CD4-positive, alpha-beta T cell (primary cell): ENCODE results near the gene CACNA1D. TPM values are rescaled to one million over a fixed set of nuclear protein-coding genes. Genes with fewer than 3 reads are reported as not detected.

Source experiments
- ATAC-seq: fragments of 200-7000 bp; cut with Tn5 transposase; one replicate; pipeline ENCODE4 v1.10.0; 2022; ENCODE audit warnings: mild to moderate bottlenecking; ENCODE audit not compliant: poor library complexity
- CTCF ChIA-PET: fragments of 350-600 bp; sonication (Branson Sonifier 250); formaldehyde crosslinking; loops from one replicate; lab custom pipeline; 2021; ENCODE audit warnings: antibody characterized with exemption, inconsistent platforms; lab: Charles Lee
- POLR2A ChIA-PET: fragments of 350-600 bp; sonication (Branson Sonifier 250); formaldehyde crosslinking; loops from one replicate; lab custom pipeline; 2021; ENCODE audit warnings: antibody characterized with exemption, inconsistent platforms; lab: Charles Lee
- DNase-seq, 14 experiments: peaks; one replicate each; pipeline ENCODE4 v3.0.0-alpha.2; 2013 to 2020; ENCODE audit warnings: mixed read lengths in 2 of 14
- H3K27ac ChIP-seq, 2 donors: one replicate each; pipeline versions ENCODE4 v1.5.1 to v1.7.0; 2013; ENCODE audit warnings: low read length in 2 of 2, low read depth in 1 of 2, mild to moderate bottlenecking in 1 of 2
- H3K27me3 ChIP-seq, 2 experiments: 1 replicate in 1 of 2; 2 replicates in 1 of 2; pipeline versions ENCODE4 v1.6.1 to v1.7.0; 2013; ENCODE audit warnings: low read length in 2 of 2, control low read depth in 1 of 2, mild to moderate bottlenecking in 1 of 2, moderate library complexity in 1 of 2; ENCODE audit not compliant: insufficient read depth in 2 of 2, control insufficient read depth in 1 of 2
- H3K36me3 ChIP-seq: one replicate; pipeline ENCODE4 v1.6.1; 2013; ENCODE audit warnings: low read length, control low read depth; ENCODE audit not compliant: insufficient read depth
- H3K4me1 ChIP-seq: one replicate; pipeline ENCODE4 v1.6.1; 2013; ENCODE audit warnings: low read length, control low read depth; ENCODE audit not compliant: insufficient read depth
- H3K4me3 ChIP-seq: one replicate; pipeline ENCODE4 v1.5.1; 2013; ENCODE audit warnings: mild to moderate bottlenecking, low read length, moderate library complexity
- H3K9me3 ChIP-seq, 2 experiments: 1 replicate in 1 of 2; 2 replicates in 1 of 2; pipeline versions ENCODE4 v1.6.1 to v1.7.0; 2013; ENCODE audit warnings: low read length in 2 of 2, mild to moderate bottlenecking in 2 of 2, control low read depth in 1 of 2, moderate library complexity in 1 of 2; ENCODE audit not compliant: control insufficient read depth in 1 of 2, insufficient read depth in 1 of 2
- H3K27ac Mint-ChIP-seq: one replicate; pipeline ENCODE4 v1.8.0; 2020; ENCODE audit warnings: mixed read lengths
- H3K27me3 Mint-ChIP-seq: one replicate; pipeline ENCODE4 v1.8.0; 2021; ENCODE audit warnings: mixed read lengths
- H3K36me3 Mint-ChIP-seq: one replicate; pipeline ENCODE4 v1.8.0; 2021; ENCODE audit warnings: low read depth, mixed read lengths
- H3K4me1 Mint-ChIP-seq: one replicate; pipeline ENCODE4 v1.8.0; 2021; ENCODE audit warnings: low read depth, mixed read lengths
- H3K4me3 Mint-ChIP-seq: one replicate; pipeline ENCODE4 v1.8.0; 2020; ENCODE audit warnings: mild to moderate bottlenecking, mixed read lengths
- H3K9me3 Mint-ChIP-seq: one replicate; pipeline ENCODE4 v1.8.0; 2020; ENCODE audit warnings: mixed read lengths
- CTCF ChIP-seq: fragments of 200-600 bp; IDR thresholded peaks from one replicate; pipeline ENCODE4 v1.8.0; 2022; ENCODE audit warnings: antibody characterized with exemption, mild to moderate bottlenecking
- intact Hi-C, 2 experiments: fragments of 100-400 bp; cut with DNase I in 1 of 2; cut with micrococcal nuclease in 1 of 2; formaldehyde crosslinking; loops; one replicate each; pipeline versions ENCODE4 v1.15.1 to v1.9.0; 2023 to 2025; cut with DNase I, micrococcal nuclease
- polyA plus RNA-seq, 2 donors: library from polyadenylated mRNA; unstranded; fragments of 120-200 nt; gene quantifications; one replicate each; pipeline ENCODE4 v1.2.1, GENCODE V29; 2013
- total RNA-seq, 174 experiments: library from RNA in 2 of 174; stranded (reverse) in 2 of 174; gene quantifications; one replicate each; pipeline ENCODE4 v1.2.3 and lab custom pipeline; 2021 to 2026

CACNA1D gene
- total RNA-seq = not detected
- polyA plus RNA-seq (2013, experiment 1 of 2) = 0.13 TPM
- polyA plus RNA-seq (2013, experiment 2 of 2) = 0.07 TPM
- 0 to 2.2 (median 0.12) reads per million in 172 experiments for total RNA-seq (lab: John Stamatoyannopoulos, UW)

- DNase-seq (no peak), ATAC-seq (no peak)
- H3K27ac Mint-ChIP-seq = no peak within 1 kb of the TSS
- CTCF ChIA-PET = no interaction called here
- no peaks in the 10 kb centered on the region for H3K9me3 Mint-ChIP-seq
- Histone ChIP-seq H3K27me3 (peaks cover 54 to 58% of the 10 kb centered on the region in 2 experiments), H3K36me3 (no peaks in the 10 kb centered on the region), H3K4me1 (peaks cover 10% of the 10 kb centered on the region), H3K4me3 (no peak within 1 kb of the TSS), H3K9me3 (peaks cover 0 to 10% of the 10 kb centered on the region in 2 experiments), H3K27ac (no peak within 1 kb of the TSS)
- intact Hi-C loops = loop anchor here in 1 of 2 experiments (10.0 kb wide), 1 partner anchor 199 kb away; no protein-coding TSS in a partner anchor
- H3K27me3 Mint-ChIP-seq = peaks cover 77% of the 10 kb centered on the region
- TF ChIP-seq CTCF = no peak
- POLR2A ChIA-PET = no interaction called here
- peak within 1 kb of the TSS; percentile 71 for H3K4me3 Mint-ChIP-seq
- H3K36me3 Mint-ChIP-seq = no peaks in the 10 kb centered on the region
- no peaks in the 10 kb centered on the region for H3K4me1 Mint-ChIP-seq
Observed at GRCh38 chr3:53493963-53494791, at the start of gene CACNA1D. Gene CACNA1D, plus strand, starts transcription at chr3:53494611. Its CDS starts 556 bp downstream, at chr3:53495167.

- H3K36me3 Mint-ChIP-seq = no peaks in the 10 kb centered on the region
- H3K27me3 ChIP-seq = peaks cover 4 to 5% of the 10 kb centered on the region in 2 experiments
- H3K27ac ChIP-seq = no peak overlapping the region
- no peaks in the 10 kb centered on the region for H3K9me3 Mint-ChIP-seq
- no peak for TF ChIP-seq CTCF
- H3K27ac Mint-ChIP-seq = no peak overlapping the region
- DNase-seq = no peak
- no peaks in the 10 kb centered on the region for H3K4me1 ChIP-seq
- intact Hi-C loops = no loop called here
- H3K4me3 Mint-ChIP-seq = no peak overlapping the region
- no peaks in the 10 kb centered on the region for H3K9me3 ChIP-seq
- peaks cover 30% of the 10 kb centered on the region for H3K27me3 Mint-ChIP-seq
- ChIA-PET CTCF (interaction anchor here (1.6 kb wide), 1 partner anchor 9 kb away, joined by 3 read pairs; no protein-coding TSS in a partner anchor), POLR2A (no interaction called here)
- H3K36me3 ChIP-seq = no peaks in the 10 kb centered on the region
- H3K4me1 Mint-ChIP-seq = no peaks in the 10 kb centered on the region
- ATAC-seq = no peak
- H3K4me3 ChIP-seq = no peak overlapping the region
Observed at GRCh38 chr3:53457068-53457467, 37.3 kb upstream of the CACNA1D start.

- Mint-ChIP-seq H3K4me1 (no peaks in the 10 kb centered on the region), H3K36me3 (no peaks in the 10 kb centered on the region), H3K4me3 (no peak overlapping the region), H3K27ac (no peak overlapping the region), H3K9me3 (peaks cover 2% of the 10 kb centered on the region), H3K27me3 (peaks cover 34% of the 10 kb centered on the region)
- TF ChIP-seq CTCF = no peak
- ATAC-seq (no peak), DNase-seq (no peak)
- Histone ChIP-seq H3K27me3 (peaks cover 0 to 7% of the 10 kb centered on the region in 2 experiments), H3K27ac (no peak overlapping the region), H3K9me3 (no peaks in the 10 kb centered on the region), H3K4me1 (no peaks in the 10 kb centered on the region), H3K4me3 (no peak overlapping the region), H3K36me3 (no peaks in the 10 kb centered on the region)
- intact Hi-C loops = no loop called here
- POLR2A ChIA-PET = no interaction called here
- CTCF ChIA-PET = no interaction called here
Observed at GRCh38 chr3:53460326-53460725, 34.1 kb upstream of the CACNA1D start.
